GM19043 (cell line): ENCODE results near the gene MANEAL.

Experiments
- ATAC-seq: cut with Tn5 transposase; IDR thresholded peaks from one replicate; pipeline ENCODE4 v1.9.1; 2021; ENCODE audit warnings: low read depth; ENCODE audit not compliant: unreplicated experiment

MANEAL gene

DNA sequence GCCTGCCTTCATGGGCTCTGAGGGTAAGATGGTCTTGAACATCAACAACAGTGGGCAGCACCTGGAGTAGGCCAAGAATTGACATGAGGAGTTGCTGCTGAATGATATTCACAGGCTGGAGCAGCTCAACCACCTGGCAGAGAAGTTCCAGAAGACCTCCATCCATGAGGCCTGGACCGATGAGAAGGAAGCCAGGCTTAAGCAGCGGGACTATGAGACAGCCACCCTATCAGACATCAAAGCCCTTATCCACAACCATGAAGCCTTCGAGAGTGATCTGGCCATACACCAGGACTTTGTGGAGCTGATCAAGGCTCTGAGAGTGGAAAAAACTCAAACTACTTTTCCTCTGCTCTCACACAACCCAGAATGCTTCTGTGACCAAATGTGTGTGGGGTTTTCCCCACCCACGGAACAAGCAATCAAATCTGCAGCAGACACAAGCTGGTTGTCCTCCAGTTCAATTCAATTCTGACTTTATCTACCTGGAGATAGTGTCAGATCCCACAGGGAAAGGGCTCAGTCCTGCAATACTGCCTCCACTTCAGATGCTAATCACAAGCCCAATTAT lies 16.6 kb upstream of the MANEAL start:
- ATAC-seq = no peak

DNA sequence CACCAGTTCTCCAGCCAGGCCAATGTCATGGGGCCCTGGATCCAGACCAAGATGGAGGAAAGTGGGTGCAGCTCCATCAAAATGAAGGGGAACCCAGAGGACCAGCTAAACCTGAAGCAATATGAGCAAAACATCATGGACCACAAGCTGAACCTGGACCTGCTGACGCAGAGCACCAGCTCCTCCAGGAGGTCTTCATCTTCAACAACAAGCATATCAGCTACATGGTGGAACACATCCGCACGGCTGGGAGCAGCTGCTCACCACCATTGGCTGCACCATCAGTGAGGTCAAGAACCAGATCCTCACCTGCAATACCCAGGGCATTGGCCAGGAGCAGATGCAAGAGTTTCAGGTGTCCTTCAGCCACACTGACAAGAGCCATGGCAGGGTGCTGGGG lies 15.0 kb upstream of the MANEAL start:
- no peak for ATAC-seq

DNA sequence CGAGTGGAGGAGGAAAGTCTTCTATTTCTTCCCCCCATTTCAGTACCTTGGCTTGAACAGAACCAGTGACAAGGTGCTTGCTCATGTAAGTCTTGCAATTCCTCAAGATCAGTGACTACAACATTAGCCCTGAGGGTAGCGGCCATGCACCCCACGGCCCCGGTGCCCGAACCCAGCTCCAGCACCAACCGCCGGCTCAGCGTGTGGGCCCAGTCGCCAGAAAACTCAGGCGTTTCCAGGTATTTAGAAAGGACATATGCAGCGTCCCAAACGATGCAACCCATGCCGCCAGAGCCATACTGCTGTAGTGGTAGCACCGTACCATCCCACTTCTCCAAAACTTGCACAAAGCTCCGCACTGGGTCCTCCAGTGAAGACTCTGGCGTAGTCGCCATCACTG lies 11.2 kb upstream of the MANEAL start:
- ATAC-seq = no peak

DNA sequence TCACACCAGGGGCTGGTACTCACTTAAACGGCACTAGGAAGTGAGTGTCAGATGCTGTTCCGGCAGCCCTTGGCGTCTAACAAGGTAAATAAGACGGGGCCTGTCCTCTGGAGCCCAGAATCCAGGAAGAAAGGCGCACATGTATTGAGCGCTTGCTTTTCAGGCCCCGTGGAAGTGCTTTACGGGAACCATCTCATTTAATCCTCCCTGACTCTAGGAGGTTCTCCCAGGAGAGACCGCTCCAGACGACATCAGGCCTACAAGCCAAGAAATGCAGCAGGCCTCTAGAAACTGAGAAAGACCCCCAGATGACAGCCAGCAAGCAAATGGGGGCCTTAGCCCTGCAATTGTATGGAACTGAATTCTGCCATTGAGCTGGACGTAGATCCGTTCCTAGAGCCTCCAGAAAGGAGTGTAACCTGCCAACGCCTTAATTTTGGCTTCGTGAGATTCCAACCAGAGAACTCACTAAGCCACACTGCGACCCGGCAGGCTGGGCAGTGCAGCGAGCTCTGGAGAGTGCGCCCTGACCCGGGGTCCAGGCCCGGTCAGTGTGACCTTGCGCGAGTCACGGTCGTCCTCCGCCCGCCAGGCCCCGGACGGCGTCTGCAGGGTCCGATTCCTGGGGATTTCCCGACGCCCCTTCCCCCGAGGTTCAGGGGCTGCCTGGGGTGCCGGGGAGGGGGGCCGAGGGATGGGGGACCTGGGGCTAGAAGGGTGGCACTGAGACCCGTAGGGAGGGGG lies 532 bp upstream of the MANEAL start:
- no peak for ATAC-seq

DNA sequence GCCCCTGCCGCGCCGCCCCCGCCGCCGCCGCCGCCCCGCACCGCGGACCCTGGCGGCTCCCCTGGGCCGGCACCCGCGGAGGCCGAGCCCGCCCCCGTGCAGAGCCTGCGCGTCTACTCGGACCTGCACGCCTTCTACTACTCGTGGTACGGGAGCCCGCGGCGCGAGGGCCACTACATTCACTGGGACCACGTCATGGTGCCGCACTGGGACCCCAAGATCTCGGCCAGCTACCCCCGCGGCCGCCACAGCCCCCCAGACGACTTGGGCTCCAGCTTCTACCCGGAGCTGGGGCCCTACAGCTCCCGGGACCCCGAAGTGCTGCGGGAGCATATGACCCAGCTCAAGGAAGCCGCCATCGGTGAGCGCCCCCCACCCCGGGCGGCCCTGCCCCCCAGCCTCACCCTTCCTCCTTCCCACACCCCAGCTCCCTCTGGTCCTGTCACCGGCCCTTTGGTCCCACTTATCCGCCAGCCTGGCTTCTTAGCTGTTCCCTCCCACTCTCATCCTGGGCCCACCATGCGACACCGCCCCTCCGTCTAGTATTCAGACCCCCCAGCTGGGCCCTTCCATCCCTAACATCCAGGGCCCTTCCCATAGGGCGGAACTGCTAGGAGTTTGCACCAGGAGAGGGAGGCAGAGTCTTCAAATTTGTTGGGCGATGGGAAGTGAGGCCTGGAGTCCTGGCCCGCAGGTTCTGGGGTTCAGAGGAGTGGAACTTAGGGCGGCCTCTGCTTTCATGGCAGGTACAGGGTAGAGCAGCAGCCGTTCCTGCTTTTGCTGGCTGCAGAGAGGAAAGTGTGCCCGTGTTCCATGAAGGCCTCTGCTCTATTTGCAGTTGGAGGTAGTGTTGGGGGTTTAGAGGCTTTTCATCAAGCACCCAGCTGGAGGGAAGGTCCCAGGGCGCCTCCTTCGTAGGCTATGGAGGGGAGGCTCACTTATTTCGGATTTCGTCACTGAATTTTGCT lies 1.0 kb downstream of the MANEAL start:
- peak; percentile 26 for ATAC-seq

DNA sequence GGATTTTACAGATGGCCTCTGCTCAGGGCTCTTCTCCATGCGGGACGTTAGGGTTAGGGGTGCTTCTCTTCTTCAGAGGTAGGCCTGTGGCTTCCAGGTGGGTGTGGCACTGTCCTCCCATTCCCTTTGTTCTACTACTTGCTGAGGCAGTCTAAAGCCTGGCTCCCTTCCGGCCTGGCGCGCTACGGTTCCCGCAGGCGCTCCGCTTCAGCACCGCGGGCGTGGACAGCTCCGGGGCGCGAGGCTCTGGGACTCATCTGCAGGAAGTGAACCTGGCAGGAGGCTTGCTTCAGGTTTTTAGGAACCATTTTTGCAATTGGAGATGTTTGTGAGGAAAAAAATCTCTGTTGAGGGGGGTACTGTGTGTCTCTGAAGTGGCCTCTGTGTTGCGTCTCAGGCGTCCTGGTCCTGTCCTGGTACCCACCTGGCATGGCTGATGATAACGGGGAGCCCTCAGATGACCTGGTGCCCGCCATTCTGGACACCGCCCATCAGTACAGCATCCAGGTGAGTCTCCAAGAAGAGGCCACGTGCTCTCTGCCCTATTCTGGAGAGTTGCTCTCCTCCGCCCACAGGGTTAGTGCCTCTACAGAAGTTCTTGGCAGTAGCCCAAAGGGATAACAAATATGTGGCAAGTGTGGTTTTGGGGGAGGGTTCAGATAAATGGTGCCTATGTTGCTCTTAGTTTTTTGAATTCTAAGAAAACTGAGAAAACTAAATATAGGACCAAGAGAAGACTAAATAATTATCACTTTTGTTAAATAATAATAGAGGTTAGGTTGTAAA lies 1.9 kb downstream of the MANEAL start:
- ATAC-seq = no peak

DNA sequence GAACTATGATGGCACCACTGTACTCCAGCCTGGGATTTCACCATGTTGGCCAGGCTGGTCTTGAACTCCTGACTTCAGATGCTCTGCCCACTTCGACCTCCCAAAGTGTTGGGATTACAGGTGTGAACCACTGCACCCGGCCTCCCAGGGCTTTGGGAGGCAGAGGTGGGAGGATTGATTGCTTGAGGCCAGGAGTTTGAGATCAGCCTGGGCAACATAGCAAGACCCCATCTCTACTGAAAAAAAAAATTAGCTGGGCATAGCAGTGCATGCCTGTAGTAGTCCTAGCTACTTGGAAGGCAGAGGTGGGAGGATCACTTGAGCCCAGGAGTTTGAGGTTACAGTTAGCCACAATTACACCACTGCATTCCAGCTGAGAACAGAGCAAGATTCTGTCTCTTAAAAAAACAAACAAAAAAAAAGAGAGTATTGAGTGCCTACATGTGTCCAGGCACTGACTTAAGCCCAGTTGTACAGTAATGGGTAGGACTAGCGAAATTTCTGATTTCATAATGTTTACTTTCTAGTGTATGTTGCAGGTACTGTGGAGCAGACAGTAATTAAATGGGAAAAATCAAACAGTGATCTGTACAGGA lies 4.2 kb downstream of the MANEAL start:
- no peak for ATAC-seq

DNA sequence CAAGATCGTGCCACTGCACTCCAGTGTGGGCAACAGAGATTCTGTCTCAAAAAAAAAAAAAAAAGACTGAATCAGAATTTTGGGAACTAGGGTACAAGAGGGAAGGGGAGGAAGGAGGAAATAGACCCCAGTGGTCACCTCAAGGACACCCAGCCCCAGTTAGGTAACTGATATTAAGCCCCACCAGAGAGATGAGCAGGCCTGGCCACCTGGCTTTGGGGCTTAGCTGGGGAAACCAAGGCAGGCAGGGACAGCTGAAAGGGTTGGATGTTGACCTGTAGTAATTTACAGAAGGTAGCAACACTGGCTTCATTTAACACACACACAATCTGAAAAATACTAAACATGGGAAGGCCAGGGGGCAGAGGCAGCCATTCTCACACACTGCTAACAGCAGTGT lies 8.8 kb downstream of the MANEAL start:
- no peak for ATAC-seq

DNA sequence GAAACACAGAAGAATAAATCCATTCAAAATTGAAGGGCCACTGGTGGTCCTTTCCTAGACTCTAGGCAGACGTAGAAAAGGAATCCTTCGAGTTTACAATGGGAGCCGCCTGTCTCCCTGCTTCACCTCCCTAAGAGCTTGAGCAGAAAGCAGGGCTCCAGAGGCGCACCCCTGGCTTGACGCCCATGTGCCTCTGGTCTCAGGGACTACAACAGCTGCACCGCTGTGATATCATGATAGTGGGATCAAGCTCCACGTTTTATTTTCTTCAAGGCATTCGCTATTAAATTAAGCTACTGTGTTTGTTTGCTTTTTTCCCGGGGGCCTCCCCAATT lies 13.5 kb downstream of the MANEAL start:
- no peak for ATAC-seq

DNA sequence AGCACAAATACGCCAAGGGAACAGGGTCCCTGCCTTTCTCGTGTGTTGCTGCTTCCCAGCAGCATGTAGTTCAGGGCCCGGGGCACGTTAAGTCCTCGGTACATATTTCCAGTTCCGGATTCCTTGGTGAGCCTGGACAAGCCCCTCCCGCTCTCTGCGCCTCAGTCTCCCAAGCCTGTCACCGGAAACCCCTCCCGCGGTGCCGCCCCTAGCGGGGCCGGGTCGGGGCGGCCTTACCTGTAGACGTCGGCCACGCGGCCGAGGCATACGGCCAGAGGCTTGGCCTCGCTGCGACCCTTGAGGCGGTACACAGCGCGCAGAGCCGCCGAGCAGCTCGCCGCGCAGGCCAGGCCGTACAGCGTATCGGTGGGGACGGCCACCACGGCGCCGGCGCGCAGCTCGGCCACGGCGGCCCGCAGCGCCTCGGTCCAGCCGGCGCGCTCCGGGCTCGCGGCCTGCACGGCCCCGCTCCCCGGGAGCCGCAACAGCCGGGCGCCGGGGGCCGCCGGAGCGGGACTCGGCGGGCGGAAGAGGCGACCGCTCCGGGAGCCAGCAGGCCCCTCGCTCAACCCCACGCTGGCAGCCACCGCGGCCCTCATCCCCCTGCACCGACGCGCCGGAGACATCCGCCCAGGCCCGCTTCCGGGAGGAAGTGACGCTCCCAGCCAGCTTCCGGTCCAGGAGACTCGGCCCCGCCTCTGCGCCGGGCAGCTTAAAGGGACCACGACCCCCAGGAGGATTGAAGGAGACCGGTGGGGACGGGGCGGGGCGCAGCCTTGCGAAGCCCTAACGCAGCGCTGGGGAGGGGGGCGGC lies 14.1 kb downstream of the MANEAL start, which contains the start of the genes C1orf122 and YRDC:
TSS of gene C1orf122 (plus strand) at position 236 of the 814 bp plus-strand sequence. CDS start 615 bp downstream, outside the sequence.
TSS of gene YRDC (minus strand) at position 654 of the 814 bp plus-strand sequence. CDS start at position 626, 28 bp downstream.
- ATAC-seq = peak; percentile 93

DNA sequence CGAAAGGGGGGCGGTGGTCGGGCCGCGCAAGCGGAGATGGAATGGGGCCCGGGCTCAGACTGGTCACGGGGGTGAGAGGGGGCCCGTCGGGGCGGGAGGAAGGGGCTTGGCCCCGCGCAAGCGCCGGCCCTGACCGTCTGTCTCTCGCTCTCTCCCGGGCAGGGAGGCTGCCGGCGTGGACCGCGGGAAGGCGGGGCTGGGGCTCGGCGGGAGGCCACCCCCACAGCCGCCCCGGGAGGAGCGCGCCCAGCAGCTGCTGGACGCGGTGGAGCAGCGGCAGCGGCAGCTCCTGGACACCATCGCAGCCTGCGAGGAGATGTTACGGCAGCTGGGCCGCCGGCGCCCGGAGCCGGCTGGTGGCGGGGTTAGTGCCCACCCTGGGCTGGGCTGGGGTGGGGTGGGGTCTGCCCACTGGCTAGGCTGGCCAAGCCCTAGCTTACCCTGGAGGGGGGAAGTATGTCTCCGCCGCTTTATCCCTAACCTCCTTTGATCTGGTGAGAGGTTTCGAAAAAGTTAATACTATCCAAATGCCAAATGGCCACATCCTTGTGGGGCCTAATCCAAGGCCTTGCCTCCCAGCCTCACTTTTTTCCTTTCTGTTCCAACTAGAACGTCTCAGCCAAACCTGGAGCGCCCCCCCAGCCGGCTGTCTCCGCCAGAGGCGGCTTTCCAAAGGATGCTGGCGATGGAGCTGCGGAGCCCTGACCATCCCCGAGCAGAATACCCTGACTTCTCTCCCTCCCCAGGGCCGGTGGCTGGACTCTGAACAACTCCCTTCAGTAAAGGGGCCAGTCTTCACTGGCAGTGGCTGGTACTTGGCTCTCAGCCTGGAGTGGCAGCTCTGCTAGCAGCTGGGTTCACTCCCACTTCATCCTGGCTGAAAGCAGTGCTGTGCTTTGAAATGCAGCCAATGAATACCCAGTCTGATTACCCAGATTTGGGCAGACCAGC lies 15.0 kb downstream of the MANEAL start:
- ATAC-seq = peak; percentile 11

DNA sequence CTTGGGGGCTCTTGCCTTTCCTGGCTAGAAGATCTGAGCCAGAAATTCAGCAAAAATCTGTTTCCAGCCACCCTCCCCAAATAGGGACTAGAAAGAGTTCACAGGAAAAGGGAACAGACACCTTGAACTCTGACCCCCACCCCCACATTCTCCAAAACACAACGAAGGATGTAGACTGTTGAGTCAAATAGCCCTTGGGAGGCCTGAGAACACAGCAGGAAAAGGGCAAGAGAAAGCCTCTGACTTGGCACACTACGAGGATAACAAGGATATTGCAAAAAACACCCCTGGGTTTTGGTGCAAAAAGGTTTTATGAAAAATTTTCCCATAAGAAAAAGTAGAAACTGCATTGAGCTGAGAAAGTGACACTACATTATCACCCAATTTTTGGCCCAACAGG lies 16.3 kb downstream of the MANEAL start:
- ATAC-seq = no peak

DNA sequence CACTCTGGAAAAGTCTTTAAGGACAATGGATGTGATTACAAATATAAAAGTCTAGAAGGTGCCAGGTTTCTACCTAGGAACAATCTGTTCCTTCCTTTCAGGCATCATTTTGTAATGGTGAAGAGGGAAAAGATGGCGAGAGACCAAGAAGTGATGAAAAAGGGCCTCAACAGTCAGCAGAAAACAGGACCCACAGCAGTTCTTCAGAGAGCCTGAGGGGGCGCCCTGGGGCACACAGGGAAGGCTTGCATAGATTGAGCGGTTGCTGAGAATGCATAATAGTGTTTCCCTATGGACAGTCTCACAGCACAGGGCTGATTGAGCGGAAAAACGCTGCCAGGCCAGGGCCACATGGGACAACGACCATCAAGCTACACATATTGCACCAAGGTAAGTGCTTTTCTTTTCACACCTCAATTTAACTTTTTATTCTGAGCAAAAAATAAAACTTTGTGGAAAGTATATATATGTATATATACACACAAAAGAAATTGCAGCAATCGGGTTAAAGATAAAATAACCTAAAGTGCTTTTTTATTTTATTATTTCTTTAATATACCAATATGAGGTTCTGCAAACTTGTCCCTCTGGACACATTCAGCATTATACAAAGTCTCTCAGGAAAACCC lies 17.5 kb downstream of the MANEAL start:
- ATAC-seq = no peak

DNA sequence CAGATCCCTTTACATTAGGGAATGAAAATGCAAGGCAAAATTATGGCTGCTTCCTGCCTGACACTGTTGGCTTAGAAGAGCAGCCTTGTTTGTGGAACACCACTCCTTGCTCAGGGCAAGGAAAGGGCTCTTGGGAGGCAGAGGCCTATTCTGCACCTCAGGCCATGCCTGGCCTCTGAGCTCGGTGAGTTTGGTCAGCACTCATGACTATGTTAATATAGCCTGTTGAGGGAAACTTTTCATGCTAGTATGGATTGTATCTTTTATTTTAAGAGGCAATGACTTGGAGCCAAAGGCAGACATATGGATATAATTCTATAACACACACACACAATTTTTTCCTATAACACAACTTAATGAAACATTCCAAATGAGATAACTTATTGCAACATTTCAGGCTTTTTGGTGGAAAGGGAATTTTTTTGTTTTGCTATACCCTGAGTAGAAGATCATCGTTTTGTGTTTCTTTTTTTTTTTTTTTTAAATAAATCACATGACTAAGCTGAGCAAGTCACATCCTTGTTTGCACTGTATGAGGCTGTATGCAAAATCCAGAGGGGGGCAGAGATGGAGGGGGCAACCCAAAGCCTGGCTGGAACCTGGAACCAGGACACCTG lies 20.0 kb downstream of the MANEAL start:
- ATAC-seq = no peak

DNA sequence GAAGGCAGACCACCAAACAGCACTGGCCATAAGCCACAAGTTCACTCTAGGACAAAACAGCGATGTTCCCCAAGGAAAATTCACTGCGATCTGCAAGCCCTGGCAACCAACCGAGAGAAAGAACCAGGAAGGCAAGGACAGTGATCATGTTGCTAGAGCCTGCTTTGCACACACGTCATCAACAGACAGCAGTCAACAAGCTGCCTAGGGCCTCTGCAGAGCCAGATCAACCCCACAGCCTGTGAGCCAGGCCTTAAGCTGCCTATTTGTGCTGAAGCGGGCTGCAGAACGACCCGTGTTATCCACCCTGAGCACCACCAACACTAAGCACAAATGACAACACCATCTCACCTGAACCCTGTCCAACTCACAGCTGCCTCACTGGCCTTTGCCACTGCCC lies 20.6 kb downstream of the MANEAL start:
- ATAC-seq = no peak

DNA sequence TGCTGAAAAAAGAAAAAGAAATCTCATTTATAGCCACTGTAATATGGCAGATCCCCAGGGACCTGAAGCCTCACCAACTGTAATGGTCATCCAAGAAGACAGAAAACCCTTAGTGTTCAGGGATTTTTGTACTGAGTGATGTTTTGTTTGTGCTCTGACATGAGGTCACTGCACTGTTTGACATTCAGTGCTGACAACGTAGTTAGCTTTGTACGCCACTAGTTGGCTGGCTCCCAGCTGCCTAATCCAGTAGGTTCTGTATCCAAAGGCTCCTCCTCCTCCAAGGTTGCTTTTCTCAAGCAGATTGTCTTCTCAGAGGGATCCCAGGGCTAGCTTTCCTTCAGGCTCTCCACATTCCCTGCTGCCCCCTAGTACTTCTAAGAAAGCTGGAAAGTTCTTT lies 23.8 kb downstream of the MANEAL start:
- no peak for ATAC-seq

DNA sequence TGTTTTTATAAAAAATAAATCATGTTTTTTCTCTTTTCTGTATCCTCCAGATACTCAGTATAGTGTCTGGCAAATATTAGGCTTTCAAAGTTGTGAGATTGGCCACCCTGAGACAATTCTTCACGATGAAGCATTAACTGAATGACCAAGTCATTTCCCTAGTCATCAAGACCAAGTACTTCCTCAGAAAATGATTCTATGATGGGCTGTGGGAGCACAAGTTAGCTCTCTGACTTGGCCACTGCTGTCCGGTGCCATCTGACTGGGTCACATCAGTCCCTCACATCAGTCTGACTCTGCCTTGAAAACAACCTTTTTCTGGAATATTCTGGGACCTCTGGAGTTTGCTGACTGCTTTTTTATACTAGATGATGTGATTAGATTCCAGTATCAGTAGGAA lies 27.8 kb downstream of the MANEAL start:
- ATAC-seq = no peak
